ENCODE results near the gene PRDM10.

DNA sequence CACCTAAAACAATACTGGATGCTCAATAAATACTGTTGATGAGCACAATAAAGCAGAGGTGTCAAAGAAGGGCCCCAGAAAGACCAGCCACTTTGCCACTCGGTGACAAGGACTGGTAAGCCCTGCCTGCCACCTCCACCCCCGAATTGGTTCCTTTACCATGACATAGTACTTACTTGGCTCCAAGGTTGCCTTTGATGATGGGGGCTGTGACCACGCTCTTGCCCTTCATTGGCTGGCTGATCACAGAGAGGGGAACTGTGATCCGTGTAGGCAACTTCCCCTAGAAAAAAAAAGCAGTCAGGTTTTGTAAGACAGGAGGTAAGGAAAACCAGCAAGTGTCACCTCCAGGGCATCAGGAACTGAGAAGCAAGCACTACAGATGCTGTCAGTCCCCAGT, 136.9 kb downstream of the PRDM10 start:
- TF ChIP-seq CTCF (conservative IDR thresholded peaks at IDR 0.05) (no peak), ZFX (IDR thresholded peaks at IDR 0.05) (no peak)
